ENCODE measurements around the gene HTR3B. TPM values are rescaled to one million over a fixed set of nuclear protein-coding genes. Genes with fewer than 3 reads are reported as not detected.
A peak's percentile ranks its signal among the peaks of the same experiment; 100 is the strongest.

Gene HTR3B
- total RNA-seq, 1 donor from 2014 or later, result not detected

DNA sequence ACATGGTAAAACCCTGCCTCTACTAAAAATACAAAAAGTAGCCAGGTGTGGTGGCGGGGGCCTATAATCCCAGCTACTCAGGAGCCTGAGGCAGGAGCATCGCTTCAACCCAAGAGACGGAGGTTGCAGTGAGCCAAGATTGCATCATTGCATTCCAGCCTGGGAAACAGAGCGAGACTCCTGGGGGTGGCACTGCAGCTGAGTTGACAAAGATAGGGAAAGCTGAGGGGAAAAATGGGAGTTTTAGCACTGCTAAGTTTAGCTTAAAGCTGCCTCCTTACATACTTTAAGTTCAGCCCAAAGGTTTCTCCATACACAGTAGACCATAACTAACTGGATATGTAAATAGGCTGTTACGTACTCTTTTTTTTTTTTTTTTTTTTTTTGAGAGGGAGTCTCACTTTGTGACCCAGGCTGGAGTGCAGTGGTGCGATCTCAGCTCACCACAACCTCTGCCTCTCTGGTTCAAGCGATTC is 20.2 kb upstream of the HTR3B start:
- H3K4me3 Mint-ChIP-seq (ENCODE audit: unreplicated experiment), result no peak overlapping the region
- no peaks in the 10 kb centered on the region for H3K9me3 Mint-ChIP-seq (ENCODE audit: low read depth)
- peak overlapping the region; percentile 77 for H3K27ac Mint-ChIP-seq (ENCODE audit: unreplicated experiment)
- no peaks in the 10 kb centered on the region for H3K27me3 Mint-ChIP-seq (ENCODE audit: low read depth)
- no peak for DNase-seq (ENCODE audit: low spot score)
- no peaks in the 10 kb centered on the region for H3K36me3 Mint-ChIP-seq (ENCODE audit: low read depth)
- TF ChIP-seq, protein P1, sequence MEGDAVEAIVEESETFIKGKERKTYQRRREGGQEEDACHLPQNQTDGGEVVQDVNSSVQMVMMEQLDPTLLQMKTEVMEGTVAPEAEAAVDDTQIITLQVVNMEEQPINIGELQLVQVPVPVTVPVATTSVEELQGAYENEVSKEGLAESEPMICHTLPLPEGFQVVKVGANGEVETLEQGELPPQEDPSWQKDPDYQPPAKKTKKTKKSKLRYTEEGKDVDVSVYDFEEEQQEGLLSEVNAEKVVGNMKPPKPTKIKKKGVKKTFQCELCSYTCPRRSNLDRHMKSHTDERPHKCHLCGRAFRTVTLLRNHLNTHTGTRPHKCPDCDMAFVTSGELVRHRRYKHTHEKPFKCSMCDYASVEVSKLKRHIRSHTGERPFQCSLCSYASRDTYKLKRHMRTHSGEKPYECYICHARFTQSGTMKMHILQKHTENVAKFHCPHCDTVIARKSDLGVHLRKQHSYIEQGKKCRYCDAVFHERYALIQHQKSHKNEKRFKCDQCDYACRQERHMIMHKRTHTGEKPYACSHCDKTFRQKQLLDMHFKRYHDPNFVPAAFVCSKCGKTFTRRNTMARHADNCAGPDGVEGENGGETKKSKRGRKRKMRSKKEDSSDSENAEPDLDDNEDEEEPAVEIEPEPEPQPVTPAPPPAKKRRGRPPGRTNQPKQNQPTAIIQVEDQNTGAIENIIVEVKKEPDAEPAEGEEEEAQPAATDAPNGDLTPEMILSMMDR (IDR thresholded peaks at IDR 0.05), result no peak
- peaks cover 21% of the 10 kb centered on the region for H3K4me1 Mint-ChIP-seq (ENCODE audit: low read depth)

DNA sequence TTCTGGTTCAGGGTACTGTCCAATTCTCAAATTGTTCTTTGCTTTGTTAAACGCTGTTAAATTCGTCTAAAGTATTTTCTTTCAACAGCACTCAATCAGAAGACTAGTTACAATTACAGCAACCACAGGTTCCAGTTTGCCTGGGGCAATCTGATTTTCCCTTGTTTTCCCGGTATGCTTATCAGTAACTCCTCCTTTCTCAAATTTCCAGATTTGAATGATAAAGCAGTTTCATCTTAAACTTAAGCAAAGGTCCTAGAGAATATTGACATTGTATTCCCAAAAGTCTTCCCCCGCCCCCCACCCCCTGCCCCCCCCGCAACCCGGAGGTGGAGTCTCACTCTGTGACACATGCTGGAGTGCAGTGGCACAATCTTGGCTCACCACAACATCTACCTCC is 18.7 kb upstream of the HTR3B start:
- no peaks in the 10 kb centered on the region for H3K27me3 Mint-ChIP-seq (ENCODE audit: low read depth)
- TF ChIP-seq, protein P1 (IDR thresholded peaks at IDR 0.05), result no peak
- H3K36me3 Mint-ChIP-seq (ENCODE audit: low read depth), result no peaks in the 10 kb centered on the region
- no peaks in the 10 kb centered on the region for H3K9me3 Mint-ChIP-seq (ENCODE audit: low read depth)
- H3K4me1 Mint-ChIP-seq (ENCODE audit: low read depth), result peaks cover 21% of the 10 kb centered on the region
- no peak for DNase-seq (ENCODE audit: low spot score)
- H3K4me3 Mint-ChIP-seq (ENCODE audit: unreplicated experiment), result no peak overlapping the region
- no peak overlapping the region for H3K27ac Mint-ChIP-seq (ENCODE audit: unreplicated experiment)

DNA sequence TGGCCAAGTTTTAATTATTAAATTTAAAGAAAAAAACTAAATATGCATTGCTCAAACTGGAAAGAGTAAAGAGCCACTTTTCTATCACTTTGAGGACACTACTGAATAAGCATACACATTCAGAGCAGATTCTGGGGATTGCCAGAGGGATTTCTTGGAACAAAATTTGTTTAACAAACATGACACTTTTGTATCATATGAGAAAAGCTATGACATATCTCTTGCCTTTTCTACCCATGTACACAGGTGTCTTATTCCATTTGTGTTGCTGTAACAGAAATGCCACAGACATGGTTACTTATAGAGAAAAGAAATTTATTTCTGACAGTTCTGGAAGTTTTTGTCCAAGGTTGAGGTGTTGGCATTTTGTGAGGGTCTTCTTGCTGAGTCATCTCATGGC is 15.7 kb upstream of the HTR3B start:
- H3K4me1 Mint-ChIP-seq (ENCODE audit: low read depth), result peaks cover 11% of the 10 kb centered on the region
- no peak for DNase-seq (ENCODE audit: low spot score)
- no peak overlapping the region for H3K27ac Mint-ChIP-seq (ENCODE audit: unreplicated experiment)
- TF ChIP-seq, protein P1 (IDR thresholded peaks at IDR 0.05), result no peak
- H3K27me3 Mint-ChIP-seq (ENCODE audit: low read depth), result no peaks in the 10 kb centered on the region
- no peak overlapping the region for H3K4me3 Mint-ChIP-seq (ENCODE audit: unreplicated experiment)
- no peaks in the 10 kb centered on the region for H3K36me3 Mint-ChIP-seq (ENCODE audit: low read depth)
- H3K9me3 Mint-ChIP-seq (ENCODE audit: low read depth), result no peaks in the 10 kb centered on the region

DNA sequence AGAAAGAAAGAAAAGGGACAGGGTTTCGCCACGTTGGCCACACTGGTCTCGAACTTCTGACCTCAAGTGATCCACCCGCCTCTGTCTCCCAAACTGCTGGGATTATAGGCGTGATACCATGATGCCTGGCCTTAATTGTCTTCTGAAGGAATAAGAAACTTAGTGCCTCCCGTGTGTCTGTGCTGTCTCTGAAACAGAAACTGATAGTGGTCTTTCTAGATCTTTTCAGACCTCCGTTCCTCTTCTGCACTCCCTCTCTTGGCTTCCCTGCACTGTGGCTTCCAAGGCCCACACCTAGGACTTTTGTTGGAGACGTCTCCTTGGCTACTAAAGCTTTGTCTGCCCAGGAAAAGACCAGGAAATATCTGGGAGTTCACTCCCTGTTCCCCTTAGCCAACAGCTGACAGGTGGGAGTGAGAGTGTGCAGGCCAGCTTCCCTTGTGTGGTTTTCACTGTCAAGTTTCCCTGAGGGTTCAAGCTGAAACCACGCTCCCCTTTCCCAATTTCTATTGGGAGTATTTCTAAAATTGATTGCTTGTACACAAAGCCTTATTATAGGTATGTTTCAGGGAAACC is 10.1 kb upstream of the HTR3B start:
- H3K36me3 Mint-ChIP-seq (ENCODE audit: low read depth), result no peaks in the 10 kb centered on the region
- no peak overlapping the region for H3K27ac Mint-ChIP-seq (ENCODE audit: unreplicated experiment)
- peaks cover 9% of the 10 kb centered on the region for H3K4me1 Mint-ChIP-seq (ENCODE audit: low read depth)
- TF ChIP-seq, protein P1 (IDR thresholded peaks at IDR 0.05), result no peak
- no peaks in the 10 kb centered on the region for H3K9me3 Mint-ChIP-seq (ENCODE audit: low read depth)
- no peak overlapping the region for H3K4me3 Mint-ChIP-seq (ENCODE audit: unreplicated experiment)
- H3K27me3 Mint-ChIP-seq (ENCODE audit: low read depth), result peaks cover 14% of the 10 kb centered on the region
- no peak for DNase-seq (ENCODE audit: low spot score)

DNA sequence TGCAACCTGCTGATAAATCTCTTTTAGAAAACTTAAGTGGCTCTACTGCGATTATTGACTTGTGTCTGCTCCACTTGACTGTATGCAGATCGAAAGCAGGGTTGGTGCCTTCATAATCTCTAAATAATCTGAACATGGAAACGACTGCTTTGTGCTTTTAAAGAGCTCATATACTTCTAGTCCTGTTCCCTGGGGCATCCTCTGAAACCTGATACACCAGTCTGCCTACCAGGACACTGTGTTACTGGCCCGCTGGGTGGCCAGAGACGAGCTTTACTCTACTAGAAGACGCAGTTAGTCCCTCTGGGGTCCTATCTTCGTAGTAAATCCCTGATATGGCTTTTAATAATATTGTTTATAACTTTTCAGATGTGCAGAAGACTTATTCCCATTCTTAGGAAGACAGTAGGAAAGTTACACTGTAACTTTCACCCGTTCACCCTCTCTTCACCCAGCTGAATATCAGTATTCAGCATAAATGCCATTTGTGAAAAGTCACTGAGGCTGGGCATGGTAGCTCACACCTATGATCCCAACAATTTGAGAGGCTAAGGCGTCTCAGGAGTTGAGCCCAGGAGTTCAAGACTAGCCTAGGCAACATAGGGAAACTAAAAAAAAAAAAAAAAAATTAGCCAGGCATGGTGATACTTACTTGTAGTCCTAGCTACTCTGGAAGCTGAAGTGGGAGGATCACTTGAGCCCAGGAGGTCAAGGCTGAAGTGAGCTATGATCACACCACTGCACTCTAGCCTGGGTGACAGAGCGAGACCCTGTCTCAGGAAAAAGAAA is 9.0 kb upstream of the HTR3B start:
- no peak for DNase-seq (ENCODE audit: low spot score)
- Mint-ChIP-seq H3K9me3 (ENCODE audit: low read depth) (no peaks in the 10 kb centered on the region), H3K4me3 (ENCODE audit: unreplicated experiment) (no peak overlapping the region), H3K27me3 (ENCODE audit: low read depth) (peaks cover 15% of the 10 kb centered on the region), H3K27ac (ENCODE audit: unreplicated experiment) (no peak overlapping the region), H3K36me3 (ENCODE audit: low read depth) (no peaks in the 10 kb centered on the region), H3K4me1 (ENCODE audit: low read depth) (peaks cover 9% of the 10 kb centered on the region)
- TF ChIP-seq, protein P1 (IDR thresholded peaks at IDR 0.05), result no peak
